HCT116 (cell line): ENCODE data around the gene SLC13A4.

ENCODE experiments used
- POLR2A ChIP-seq: IDR thresholded peaks from 2 replicates; pipeline ENCODE4 v1.7.0; 2011; ENCODE audit warnings: borderline replicate concordance; ENCODE audit not compliant: insufficient read depth, insufficient read length; ENCODE audit errors: extremely low read depth
- RAD21 ChIP-seq: IDR thresholded peaks from 2 replicates; pipeline ENCODE4 v1.6.1; 2012; ENCODE audit warnings: low read depth, mild to moderate bottlenecking
- ZFX ChIP-seq: fragments of 450-650 bp; IDR thresholded peaks from 2 replicates; pipeline ENCODE4 v1.6.1; 2017
- TF ChIP-seq, protein P1 (sequence below), 3 experiments: fragments of 200-600 bp in 1 of 3; sonication (generic) in 1 of 3; IDR thresholded peaks in 2 of 3; conservative IDR thresholded peaks in 1 of 3; 2 replicates each; pipeline ENCODE4 v1.5.1; 2012 to 2017; ENCODE audit warnings: low read depth in 2 of 3, low read length in 2 of 3, antibody characterized with exemption in 1 of 3, borderline replicate concordance in 1 of 3, control low read depth in 1 of 3, mild to moderate bottlenecking in 1 of 3, mixed read lengths in 1 of 3, mixed run types in 1 of 3, moderate library complexity in 1 of 3; ENCODE audit not compliant: insufficient read depth in 1 of 3
- TF ChIP-seq, protein P2 (sequence below): IDR thresholded peaks from 2 replicates; pipeline ENCODE4 v1.6.1; 2012
- TF ChIP-seq, protein P3 (sequence below): IDR thresholded peaks from 2 replicates; pipeline ENCODE4 v1.6.1; 2012; ENCODE audit warnings: low read depth
- TF ChIP-seq, protein P4 (sequence below): IDR thresholded peaks from 2 replicates; pipeline ENCODE4 v1.6.1; 2012

DNA sequence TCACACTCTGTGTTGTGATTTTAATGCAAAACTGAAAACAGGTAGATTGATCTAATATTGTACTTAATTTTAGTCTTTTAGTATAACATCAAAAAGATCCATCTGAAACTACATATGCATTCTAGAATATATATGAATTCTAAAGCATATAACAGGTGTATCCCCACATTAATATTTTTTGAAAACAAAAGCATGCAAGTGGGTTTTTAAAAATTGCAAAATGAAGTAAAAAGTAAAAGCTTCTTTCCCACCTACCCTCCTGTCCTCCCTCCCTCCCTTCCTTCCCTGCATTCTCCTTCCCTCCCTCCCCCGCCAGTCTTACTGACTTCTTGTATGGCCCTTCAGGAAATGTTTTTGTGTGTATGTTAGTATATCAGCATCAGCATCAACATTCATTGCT, 80.2 kb downstream of the SLC13A4 start:
- TF ChIP-seq, protein P1, sequence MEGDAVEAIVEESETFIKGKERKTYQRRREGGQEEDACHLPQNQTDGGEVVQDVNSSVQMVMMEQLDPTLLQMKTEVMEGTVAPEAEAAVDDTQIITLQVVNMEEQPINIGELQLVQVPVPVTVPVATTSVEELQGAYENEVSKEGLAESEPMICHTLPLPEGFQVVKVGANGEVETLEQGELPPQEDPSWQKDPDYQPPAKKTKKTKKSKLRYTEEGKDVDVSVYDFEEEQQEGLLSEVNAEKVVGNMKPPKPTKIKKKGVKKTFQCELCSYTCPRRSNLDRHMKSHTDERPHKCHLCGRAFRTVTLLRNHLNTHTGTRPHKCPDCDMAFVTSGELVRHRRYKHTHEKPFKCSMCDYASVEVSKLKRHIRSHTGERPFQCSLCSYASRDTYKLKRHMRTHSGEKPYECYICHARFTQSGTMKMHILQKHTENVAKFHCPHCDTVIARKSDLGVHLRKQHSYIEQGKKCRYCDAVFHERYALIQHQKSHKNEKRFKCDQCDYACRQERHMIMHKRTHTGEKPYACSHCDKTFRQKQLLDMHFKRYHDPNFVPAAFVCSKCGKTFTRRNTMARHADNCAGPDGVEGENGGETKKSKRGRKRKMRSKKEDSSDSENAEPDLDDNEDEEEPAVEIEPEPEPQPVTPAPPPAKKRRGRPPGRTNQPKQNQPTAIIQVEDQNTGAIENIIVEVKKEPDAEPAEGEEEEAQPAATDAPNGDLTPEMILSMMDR (IDR thresholded peaks at IDR 0.05 in 2 of 3, conservative IDR thresholded peaks at IDR 0.05 in 1 of 3; ENCODE audit: borderline replicate concordance in 1 of 3, insufficient read depth in 1 of 3, low read depth in 2 of 3, low read length in 2 of 3): no peak
- TF ChIP-seq POLR2A: no peak
- TF ChIP-seq, protein P2, sequence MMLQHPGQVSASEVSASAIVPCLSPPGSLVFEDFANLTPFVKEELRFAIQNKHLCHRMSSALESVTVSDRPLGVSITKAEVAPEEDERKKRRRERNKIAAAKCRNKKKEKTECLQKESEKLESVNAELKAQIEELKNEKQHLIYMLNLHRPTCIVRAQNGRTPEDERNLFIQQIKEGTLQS: no peak
- no peak for TF ChIP-seq RAD21
- TF ChIP-seq ZFX: no peak
- TF ChIP-seq, protein P3, sequence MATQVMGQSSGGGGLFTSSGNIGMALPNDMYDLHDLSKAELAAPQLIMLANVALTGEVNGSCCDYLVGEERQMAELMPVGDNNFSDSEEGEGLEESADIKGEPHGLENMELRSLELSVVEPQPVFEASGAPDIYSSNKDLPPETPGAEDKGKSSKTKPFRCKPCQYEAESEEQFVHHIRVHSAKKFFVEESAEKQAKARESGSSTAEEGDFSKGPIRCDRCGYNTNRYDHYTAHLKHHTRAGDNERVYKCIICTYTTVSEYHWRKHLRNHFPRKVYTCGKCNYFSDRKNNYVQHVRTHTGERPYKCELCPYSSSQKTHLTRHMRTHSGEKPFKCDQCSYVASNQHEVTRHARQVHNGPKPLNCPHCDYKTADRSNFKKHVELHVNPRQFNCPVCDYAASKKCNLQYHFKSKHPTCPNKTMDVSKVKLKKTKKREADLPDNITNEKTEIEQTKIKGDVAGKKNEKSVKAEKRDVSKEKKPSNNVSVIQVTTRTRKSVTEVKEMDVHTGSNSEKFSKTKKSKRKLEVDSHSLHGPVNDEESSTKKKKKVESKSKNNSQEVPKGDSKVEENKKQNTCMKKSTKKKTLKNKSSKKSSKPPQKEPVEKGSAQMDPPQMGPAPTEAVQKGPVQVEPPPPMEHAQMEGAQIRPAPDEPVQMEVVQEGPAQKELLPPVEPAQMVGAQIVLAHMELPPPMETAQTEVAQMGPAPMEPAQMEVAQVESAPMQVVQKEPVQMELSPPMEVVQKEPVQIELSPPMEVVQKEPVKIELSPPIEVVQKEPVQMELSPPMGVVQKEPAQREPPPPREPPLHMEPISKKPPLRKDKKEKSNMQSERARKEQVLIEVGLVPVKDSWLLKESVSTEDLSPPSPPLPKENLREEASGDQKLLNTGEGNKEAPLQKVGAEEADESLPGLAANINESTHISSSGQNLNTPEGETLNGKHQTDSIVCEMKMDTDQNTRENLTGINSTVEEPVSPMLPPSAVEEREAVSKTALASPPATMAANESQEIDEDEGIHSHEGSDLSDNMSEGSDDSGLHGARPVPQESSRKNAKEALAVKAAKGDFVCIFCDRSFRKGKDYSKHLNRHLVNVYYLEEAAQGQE: no peak
- TF ChIP-seq, protein P4, sequence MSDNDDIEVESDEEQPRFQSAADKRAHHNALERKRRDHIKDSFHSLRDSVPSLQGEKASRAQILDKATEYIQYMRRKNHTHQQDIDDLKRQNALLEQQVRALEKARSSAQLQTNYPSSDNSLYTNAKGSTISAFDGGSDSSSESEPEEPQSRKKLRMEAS: no peak
